ENCODE data around the gene HSPB9.
"Not testable (repeated sequence)": the region's sequence is repeated elsewhere in the genome, so short reads cannot be mapped to it uniquely, and the experiment has no call there.

HSPB9 gene

GRCh38 chr17:42120161-42120769 lies 2.3 kb upstream of the HSPB9 start:
- DNase-seq (ENCODE audit: low spot score): no peak

DNA sequence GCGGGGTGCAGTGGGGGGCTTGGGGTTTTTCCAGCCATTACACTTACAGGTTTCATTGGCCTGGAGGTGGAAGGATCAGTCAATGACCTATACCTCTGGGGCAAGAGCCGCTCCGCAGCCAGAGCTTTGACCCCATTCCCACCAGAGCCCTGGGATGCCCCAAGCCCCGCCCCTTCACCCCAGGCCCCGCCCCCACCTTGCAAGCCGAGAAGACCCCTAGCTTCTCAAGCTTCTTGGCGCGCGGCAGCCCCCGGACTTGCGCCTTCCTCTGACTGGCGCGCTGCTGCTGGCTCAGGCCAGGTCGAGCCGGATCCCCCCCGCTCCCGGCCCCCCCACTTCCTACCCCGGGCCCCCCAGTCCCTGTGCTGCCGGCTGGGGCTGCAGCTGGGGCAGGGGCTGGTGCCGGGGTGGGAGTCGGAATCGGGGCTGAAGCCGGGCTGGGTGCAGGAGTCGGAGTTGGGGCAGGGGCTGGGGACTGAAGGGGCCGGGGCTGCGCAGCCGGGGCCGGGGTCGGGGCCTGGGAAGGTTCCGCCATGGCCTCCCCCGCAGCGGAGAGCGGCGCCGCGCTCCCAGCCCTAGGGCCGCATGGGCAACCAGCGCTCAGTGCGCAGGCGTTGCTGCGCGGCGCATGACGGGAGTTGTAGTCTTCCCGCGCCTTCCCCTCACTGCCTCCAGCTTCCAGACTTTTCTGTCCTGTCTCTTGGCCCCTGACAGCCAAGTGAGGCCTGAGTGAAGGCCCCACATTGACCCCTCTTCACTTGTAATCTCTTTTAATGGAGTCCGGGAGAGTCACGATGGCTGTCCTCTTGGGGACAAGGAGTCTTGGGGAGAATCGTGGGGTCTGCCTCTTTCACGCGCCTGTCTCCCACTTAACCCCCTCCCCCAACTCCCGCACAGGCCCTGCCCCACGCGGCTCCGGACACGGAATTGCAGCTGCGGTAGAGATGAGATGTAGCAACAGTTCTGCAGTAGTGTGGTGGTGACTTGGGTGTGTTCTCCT lies 1.5 kb upstream of the HSPB9 start, which contains the start of gene KAT2A:
TSS of gene KAT2A (minus strand) at position 598 of the 1,000 bp plus-strand sequence. CDS start at position 535, 63 bp downstream.
- DNase-seq (ENCODE audit: low spot score): peak; percentile 81

DNA sequence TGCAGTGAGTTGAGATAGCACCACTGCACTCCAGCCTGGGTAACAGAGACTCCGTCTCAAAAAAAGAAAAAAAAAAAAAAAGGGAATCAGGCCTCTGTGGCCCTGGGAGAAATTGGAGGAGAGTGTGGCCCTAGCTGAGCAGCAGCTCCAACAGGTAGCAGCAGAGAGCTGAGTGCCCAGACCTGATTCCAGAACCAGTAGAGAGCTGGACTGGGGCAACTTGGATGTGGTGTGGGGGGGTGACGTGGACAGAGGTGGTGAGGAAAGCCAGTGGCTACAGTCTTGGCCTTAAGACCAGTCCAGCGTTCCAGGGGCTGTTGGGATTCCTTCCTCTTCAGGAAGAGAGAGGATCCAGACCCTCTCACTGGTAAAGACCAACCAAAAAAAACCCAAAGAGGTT lies 1.7 kb downstream of the HSPB9 start:
- DNase-seq (ENCODE audit: low spot score): no peak

DNA sequence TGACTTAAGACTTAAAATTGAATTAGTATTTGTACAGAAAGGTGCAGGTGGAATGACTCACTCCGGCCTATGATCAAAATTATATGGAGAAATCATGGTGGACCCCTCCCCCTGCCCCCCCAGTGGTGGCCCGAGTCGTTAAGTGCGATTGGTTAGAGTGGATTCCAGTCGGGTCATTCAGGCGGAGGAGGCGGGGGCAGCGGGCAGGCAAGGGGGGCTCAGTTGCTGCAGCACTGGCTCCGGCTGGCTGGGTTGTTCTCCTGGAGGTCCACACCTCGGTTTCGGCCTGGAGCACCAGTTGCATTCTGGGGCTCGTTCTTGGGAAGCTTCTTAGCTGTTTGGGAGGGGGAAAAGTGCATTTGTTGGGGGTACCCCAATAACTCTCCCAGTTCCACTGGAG lies 3.0 kb downstream of the HSPB9 start:
- DNase-seq (ENCODE audit: low spot score): no peak

DNA sequence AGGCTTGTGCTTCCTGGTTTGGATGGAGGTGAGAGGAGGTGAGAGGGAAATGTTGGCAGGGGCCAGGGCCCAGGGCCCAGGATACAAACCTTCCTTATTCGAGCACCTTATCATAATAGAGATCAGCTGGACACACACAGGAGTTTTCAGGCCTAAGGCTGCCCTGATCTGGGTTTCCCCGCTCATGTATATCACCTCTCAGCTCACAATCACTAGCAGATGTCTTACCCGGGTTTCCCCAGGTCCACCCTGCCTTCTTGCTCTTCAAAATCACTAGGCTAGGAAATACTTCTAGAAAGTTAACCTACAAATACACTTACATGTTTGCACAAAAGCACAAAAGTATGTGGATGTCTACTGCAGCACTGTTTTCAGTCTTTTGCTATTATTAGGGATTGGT lies 4.2 kb downstream of the HSPB9 start:
- no peak for DNase-seq (ENCODE audit: low spot score)

DNA sequence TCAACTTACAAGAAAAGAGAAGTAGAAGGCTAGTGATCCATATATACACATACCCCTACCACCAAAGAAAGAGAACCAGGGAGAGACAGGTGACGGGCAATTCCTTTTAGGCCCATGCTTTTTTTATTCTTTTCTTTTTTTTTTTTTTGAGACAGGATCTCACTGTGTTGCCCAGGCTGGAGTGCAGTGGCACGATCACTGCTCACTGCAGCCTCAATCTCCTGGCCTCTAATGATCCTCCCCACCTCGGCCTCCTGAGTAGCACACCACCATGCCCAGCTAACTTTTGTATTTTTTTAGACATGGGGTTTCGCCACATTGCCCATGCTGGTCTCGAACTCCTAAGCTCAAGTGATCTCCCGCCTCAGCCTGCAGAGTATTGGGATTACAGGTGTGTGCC lies 4.8 kb downstream of the HSPB9 start:
- DNase-seq (ENCODE audit: low spot score): no peak

- no peak for DNase-seq (ENCODE audit: low spot score)
Observed at GRCh38 chr17:42129109-42129837, 6.7 kb downstream of the HSPB9 start.

DNA sequence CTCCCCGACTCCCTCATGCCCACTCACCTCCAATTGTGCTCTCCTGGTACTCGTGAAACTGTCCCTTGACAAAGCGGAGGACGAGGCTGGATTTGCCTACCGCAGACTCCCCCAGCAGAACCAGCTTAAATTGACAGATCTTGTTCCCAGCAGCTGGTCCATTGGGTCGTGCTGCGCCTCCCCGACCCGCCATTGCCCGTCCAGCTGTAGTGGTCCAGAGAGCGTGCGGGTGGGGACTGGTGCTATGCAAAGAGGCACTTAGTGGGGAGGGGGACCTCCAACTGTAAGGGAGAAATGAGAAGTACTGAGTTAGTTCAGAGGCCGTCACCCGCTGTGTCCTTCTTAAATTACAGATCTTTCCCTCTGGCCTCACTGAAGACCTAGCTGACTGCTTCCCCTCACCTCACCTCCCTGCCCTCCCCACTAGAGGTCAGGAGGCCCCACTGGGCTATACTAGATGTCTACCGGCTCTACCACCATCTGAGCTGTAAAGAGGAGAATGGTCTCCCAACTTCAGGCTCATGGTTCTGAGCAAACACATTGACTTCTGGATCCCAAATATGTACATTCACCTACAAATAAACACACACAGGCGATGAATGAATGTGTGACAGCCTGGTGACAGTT lies 7.8 kb downstream of the HSPB9 start:
- DNase-seq (ENCODE audit: low spot score): no peak

- no peak for DNase-seq (ENCODE audit: low spot score)
Observed at GRCh38 chr17:42131232-42131631, 8.6 kb downstream of the HSPB9 start.

- no peak for DNase-seq (ENCODE audit: low spot score)
Observed at GRCh38 chr17:42131981-42132432, 9.4 kb downstream of the HSPB9 start.

DNA sequence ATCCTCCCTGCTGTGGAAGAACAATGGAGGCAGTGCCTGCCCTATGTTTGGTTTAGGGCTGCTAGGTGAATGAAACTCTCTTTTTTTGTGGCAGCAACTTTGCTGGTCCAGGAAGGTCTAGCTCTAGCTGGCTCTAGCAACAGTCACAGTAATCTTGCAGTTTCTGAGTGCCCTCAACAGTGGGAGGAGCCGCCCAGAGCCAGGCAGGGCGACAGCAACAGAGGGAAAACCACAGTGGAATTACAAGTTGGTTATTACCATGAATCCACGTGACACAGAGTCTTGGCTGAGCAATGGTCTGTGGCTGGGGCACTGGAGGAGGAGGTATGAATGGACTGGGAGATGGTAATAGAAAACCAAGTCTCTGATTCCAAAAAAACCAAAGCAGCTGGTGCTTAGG lies 10.3 kb downstream of the HSPB9 start:
- peak; percentile 88 for DNase-seq (ENCODE audit: low spot score)

DNA sequence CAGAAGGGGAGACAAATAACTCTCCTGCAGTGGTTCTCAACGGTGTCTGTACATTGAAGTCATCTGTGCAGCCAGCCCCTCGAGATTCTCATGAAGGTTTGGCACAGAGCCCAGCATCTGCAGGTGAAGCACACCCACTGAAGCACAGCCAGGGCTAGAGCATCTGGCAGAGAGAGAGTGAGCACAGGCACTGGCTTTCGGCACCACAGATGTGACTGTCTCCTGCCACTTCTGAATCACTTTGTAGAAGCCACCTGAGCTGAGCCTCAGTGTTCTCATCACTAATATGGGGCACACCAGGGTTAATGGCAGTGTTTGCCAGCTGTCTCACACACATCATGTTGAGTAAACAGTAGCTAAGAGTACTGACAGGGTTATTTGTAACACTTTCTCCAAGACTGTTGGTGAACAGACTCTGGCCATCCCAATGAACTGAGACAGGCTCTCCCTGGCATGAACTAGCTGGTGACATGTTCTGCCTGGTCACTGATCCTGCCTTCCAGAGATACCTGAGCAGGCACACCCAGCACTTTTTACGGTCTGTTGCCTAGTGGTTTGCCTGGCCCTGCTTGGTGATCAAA lies 10.9 kb downstream of the HSPB9 start:
- DNase-seq (ENCODE audit: low spot score): no peak

GRCh38 chr17:42135151-42135550 lies 12.5 kb downstream of the HSPB9 start:
- no peak for DNase-seq (ENCODE audit: low spot score)

DNA sequence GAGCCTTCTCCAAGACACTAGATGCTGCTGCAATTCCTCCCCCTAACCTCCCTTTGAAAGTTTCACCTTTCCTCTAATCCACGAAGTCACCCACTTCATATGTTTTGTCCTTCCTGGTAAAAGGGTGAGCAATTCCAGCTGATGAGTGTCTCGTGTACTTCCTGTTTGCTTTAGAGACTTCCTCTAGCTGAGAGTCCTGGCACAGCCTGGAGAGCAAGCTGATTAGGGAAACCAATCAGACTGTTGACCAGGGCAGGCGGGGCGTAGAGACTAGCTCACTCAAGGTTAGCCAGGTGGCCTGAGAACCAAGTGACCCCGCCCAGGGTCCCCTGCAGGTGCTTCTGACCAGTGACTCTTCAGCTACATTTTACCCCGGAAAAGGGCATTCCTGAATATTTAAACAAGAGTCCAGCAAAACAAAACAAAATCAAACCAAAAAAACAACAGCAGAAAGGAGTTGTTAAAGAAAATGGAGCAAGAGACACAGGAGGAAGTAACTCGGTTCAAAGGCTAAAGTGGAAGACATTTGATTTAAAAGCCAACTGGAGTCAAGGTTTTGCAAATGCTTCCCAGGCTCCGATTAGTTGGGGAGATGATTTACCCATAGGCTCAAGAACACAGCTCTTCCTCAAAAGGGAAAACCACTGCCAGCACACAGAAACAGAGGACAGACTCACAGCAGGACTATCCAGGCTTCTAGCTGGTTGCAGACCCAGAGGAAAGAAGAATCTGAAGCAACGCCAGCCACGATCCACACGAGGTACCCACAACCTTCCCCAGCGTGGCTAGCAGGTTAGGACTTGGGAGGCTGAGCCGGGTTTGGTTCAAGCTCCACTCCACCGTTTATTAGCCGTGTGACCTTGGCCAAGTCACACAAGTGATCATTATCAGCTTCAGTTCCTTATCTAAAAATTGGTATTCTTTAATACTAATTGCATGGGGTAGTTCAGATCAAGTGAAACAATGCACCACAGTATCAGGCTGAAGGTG lies 13.4 kb downstream of the HSPB9 start:
- no peak for DNase-seq (ENCODE audit: low spot score)

GRCh38 chr17:42136654-42137051 lies 14.0 kb downstream of the HSPB9 start:
- no peak for DNase-seq (ENCODE audit: low spot score)

DNA sequence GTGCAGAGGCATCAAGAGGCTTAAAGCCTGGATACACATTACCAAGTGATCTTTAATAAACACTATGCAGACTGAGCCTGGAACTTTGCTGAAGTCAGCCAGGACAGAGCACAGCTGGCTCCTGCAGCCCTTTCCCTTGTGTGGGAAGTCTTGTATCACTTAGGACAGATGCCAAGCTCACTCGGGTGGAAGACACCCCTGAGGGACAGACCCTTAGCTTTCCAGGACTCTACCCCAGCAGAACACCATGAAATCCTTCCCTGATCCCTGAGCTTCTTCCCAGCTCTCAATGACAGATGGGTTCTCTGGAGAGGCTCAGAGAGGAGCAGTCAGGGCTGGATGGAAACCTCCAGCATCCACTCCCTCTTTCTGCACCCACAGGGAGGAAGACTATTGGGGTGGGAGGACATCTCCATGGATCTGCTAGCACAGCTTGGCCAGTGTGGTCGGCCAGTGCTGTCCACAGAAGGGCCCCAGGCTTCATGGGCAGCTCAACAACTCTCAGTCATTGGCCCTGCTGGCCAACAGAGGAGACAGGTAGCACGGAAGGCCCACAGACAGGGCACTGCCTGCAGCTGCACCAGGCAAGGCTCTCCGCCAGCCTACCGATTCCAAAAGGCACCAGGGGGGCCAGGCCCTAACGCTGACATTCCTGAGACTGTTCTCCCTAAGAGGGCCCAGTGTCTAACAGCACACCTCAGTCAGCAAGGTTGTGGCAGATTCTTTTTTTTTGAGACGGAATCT lies 16.3 kb downstream of the HSPB9 start:
- no peak for DNase-seq (ENCODE audit: low spot score)

GRCh38 chr17:42140690-42141089 lies 18.1 kb downstream of the HSPB9 start:
- not testable (repeated sequence) for DNase-seq (ENCODE audit: low spot score)

- DNase-seq (ENCODE audit: low spot score): no peak
Observed at GRCh38 chr17:42141382-42141781, 18.8 kb downstream of the HSPB9 start.

DNA sequence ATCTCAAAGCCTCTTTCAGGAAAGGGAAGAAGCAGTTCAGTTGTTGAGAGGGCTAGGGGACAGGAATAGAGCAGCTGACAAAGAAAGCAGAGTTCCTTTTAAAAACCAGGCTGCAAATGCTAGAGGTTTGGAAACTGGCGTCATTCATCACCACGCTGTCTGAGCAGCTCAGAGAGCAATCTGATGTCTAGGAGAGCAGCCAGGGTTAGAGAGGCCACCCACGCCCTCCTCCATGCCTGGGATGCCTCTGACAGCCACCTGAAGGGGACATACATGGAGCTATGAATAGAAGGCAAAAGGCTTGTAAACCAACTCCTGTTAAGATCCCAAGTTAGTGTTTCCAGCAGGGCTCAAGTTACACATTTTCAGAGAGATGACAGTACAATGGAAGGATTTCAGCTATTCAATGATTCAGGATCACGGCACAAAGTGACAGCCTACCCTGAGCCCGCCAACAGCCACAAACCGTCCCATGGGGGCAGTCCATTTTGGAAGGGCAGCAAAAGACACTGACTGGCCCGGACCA lies 19.8 kb downstream of the HSPB9 start:
- peak; percentile 43 for DNase-seq (ENCODE audit: low spot score)
